MCF 10A (cell line): Measurements from ENCODE around the gene CLDN5. TPM values are rescaled to one million over a fixed set of nuclear protein-coding genes. Genes with fewer than 3 reads are reported as not detected.
A peak's percentile ranks its signal among the peaks of the same experiment; 100 is the strongest.

Experiments
- BruUV-seq: library from RNA; stranded (reverse); fragments of 400-500 nt; replicated peaks from 2 replicates; lab custom pipeline; 2021; lab: Mats Ljungman, UMichigan
- CTCF ChIA-PET: fragments of 300-600 bp; sonication (Branson Sonifier 250); formaldehyde crosslinking; extraction: SDS; loops from one replicate; lab custom pipeline; 2021; ENCODE audit warnings: antibody characterized with exemption, inconsistent platforms; lab: Yijun Ruan, JAX
- POLR2A ChIA-PET: fragments of 300-600, 350-650 bp; sonication (Branson Sonifier 250); formaldehyde crosslinking; extraction: SDS; loops from one replicate; lab custom pipeline; 2020; ENCODE audit warnings: antibody characterized with exemption, inconsistent platforms; lab: Yijun Ruan, JAX
- DNase-seq: peaks from one replicate; pipeline ENCODE4 v3.0.0-alpha.2; 2018; ENCODE audit not compliant: unreplicated experiment
- H3K27ac Mint-ChIP-seq: one replicate; pipeline ENCODE4 v1.8.0; 2022; ENCODE audit warnings: mild to moderate bottlenecking, low read depth, mixed read lengths; ENCODE audit not compliant: unreplicated experiment
- H3K27me3 Mint-ChIP-seq: one replicate; pipeline ENCODE4 v1.8.0; 2022; ENCODE audit warnings: mixed read lengths; ENCODE audit not compliant: insufficient read depth, unreplicated experiment
- H3K36me3 Mint-ChIP-seq: one replicate; pipeline ENCODE4 v1.8.0; 2022; ENCODE audit warnings: mild to moderate bottlenecking, moderate library complexity, mixed read lengths; ENCODE audit not compliant: insufficient read depth, unreplicated experiment
- H3K4me1 Mint-ChIP-seq: one replicate; pipeline ENCODE4 v1.8.0; 2022; ENCODE audit warnings: mixed read lengths; ENCODE audit not compliant: insufficient read depth, unreplicated experiment
- H3K4me3 Mint-ChIP-seq: one replicate; pipeline ENCODE4 v1.8.0; 2022; ENCODE audit warnings: mild to moderate bottlenecking, moderate library complexity, mixed read lengths; ENCODE audit not compliant: unreplicated experiment
- H3K9me3 Mint-ChIP-seq: one replicate; pipeline ENCODE4 v1.8.0; 2022; ENCODE audit warnings: mixed read lengths; ENCODE audit not compliant: unreplicated experiment
- intact Hi-C: fragments of 100-400 bp; cut with micrococcal nuclease; formaldehyde crosslinking; loops from 2 replicates; pipeline ENCODE4 v1.14.1; 2022
- total RNA-seq: library from RNA; stranded (reverse); gene quantifications from 2 replicates; pipeline ENCODE4 v1.2.3, GENCODE V29; 2022
- TF ChIP-seq, protein P1 (sequence below): fragments of 200-600 bp; IDR thresholded peaks from one replicate; pipeline ENCODE4 v1.8.0; 2022; ENCODE audit warnings: antibody characterized with exemption, mild to moderate bottlenecking; ENCODE audit not compliant: unreplicated experiment

Gene CLDN5
- total RNA-seq, 1 experiment from 2014 or later, result not detected

DNA sequence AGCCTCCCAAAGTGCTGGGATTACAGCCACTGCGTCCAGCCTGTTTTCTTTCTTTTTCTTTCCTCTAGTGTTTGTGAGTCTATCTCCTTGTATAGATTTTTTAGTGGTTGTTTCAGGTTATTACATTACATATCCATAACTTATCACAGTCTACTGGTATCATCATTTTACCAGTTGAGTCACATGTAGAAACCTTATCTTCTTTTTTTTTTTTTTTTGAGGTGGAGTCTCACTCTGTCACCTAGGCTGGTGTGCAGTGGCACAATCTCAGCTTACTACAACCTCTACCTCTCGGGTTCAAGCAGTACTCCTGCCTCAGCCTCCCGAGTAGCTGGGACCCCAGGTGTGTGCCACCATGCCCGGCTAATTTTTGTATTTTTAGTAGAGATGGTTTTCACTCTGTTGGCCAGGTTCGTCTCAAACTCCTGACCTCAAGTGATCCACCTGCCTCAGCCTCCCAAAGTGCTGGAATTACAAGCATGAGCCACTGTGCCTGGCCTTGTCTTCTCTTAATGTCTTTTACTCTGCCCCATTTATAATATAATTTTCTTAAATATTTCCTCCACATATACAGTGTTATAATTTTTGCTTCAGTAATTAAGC is 33.5 kb downstream of the CLDN5 start:
- Mint-ChIP-seq H3K36me3 (peaks cover 5% of the 10 kb centered on the region), H3K4me1 (no peaks in the 10 kb centered on the region), H3K27me3 (no peaks in the 10 kb centered on the region), H3K9me3 (no peaks in the 10 kb centered on the region), H3K27ac (no peak overlapping the region), H3K4me3 (no peak overlapping the region)
- ChIA-PET POLR2A (interaction anchor here (1.6 kb wide), 2 partner anchors 11 kb away, joined by 7 read pairs; partner anchors contain the start of gene CDC45), CTCF (no interaction called here)
- no peak for DNase-seq
- TF ChIP-seq, protein P1, sequence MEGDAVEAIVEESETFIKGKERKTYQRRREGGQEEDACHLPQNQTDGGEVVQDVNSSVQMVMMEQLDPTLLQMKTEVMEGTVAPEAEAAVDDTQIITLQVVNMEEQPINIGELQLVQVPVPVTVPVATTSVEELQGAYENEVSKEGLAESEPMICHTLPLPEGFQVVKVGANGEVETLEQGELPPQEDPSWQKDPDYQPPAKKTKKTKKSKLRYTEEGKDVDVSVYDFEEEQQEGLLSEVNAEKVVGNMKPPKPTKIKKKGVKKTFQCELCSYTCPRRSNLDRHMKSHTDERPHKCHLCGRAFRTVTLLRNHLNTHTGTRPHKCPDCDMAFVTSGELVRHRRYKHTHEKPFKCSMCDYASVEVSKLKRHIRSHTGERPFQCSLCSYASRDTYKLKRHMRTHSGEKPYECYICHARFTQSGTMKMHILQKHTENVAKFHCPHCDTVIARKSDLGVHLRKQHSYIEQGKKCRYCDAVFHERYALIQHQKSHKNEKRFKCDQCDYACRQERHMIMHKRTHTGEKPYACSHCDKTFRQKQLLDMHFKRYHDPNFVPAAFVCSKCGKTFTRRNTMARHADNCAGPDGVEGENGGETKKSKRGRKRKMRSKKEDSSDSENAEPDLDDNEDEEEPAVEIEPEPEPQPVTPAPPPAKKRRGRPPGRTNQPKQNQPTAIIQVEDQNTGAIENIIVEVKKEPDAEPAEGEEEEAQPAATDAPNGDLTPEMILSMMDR, result no peak
- BruUV-seq, result no TSS peak
- intact Hi-C loops, result no loop called here

DNA sequence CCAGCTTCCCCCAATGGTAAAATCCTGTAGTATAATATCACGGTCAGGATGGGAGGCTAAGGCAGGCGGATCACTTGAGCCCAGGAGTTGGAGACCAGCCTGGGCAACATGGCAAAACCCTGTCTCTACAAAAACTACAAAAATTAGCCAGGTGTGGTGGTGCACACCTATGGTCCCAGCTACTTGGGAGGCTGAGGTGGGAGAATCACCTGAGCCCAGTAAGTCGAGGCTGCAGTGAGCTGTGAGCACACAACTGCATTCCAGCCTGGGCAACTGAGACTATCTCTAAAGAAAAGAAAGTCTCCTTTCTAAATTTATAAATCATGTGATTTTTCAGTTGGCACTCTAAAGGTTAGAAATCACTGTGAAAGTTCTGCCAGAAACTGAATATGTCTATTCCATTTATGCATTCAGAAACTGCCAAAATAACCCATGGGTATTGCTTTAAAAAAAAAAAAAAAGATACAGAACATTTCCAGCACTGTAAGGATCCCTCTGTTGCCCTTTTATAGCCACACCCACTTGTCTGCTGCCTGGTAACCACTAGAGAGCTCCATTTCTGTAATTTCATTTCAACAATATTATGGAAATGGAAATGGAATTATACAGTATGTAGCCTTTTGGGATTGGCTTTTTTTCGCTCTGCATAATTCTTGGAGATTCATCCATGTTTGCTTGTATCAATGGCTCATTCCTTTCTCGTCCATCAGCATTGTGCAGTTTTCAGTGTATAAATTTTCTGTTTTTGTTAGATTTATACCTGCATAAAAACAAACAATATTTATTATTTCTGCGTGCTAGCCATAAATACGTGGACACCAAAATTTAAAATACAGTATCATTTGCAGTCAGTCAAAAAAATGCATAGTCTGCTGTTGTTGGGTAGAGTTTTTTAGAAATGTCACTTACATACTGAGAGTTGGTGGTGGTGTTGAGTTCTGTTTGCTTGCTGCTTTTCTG is 35.0 kb downstream of the CLDN5 start:
- Mint-ChIP-seq H3K9me3 (no peaks in the 10 kb centered on the region), H3K27ac (no peak overlapping the region), H3K4me3 (no peak overlapping the region), H3K27me3 (no peaks in the 10 kb centered on the region), H3K36me3 (peaks cover 11% of the 10 kb centered on the region), H3K4me1 (no peaks in the 10 kb centered on the region)
- TF ChIP-seq, protein P1, result peak; percentile 9
- CTCF ChIA-PET, result interaction anchor here (0.6 to 2.4 kb wide), 8 partner anchors 21 to 356 kb away, joined by 3 to 16 read pairs (median 4); no protein-coding TSS in a partner anchor
- peak; percentile 28 for DNase-seq
- POLR2A ChIA-PET, result interaction anchor here (1.0 to 1.6 kb wide), 5 partner anchors 10 to 477 kb away, joined by 3 to 7 read pairs (median 4); partner anchors contain the start of gene CDC45
- intact Hi-C loops, result loop anchor here (1.0 kb wide), 1 partner anchor 141 kb away; no protein-coding TSS in a partner anchor
- no TSS peak for BruUV-seq

DNA sequence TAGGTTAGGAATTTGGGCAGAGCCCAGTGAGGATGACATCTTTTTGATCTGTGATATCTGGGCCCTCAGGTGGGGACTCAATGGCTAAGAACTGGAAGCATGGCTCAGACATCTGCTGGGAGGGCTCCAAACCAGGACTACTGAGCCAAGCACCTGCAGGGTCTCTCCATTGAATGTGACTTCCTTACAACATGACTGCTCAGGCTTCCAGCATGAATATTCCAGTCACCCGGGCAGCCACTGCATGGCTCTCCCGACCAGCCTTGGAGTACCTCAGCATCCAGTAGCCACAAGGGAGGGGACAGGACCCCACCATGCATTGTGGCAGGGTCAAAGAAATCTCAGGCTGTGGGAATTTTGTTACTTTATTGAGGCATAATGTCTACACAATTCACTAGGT is 35.9 kb downstream of the CLDN5 start:
- Mint-ChIP-seq H3K27me3 (no peaks in the 10 kb centered on the region), H3K4me1 (peaks cover 6% of the 10 kb centered on the region), H3K9me3 (no peaks in the 10 kb centered on the region), H3K4me3 (no peak overlapping the region), H3K36me3 (peaks cover 18% of the 10 kb centered on the region), H3K27ac (no peak overlapping the region)
- POLR2A ChIA-PET, result interaction anchor here (1.3 kb wide), 1 partner anchor 9 kb away, joined by 4 read pairs; the partner anchor contains the start of gene CDC45
- CTCF ChIA-PET, result interaction anchor here (0.6 to 2.4 kb wide), 3 partner anchors 142 to 198 kb away, joined by 3 to 16 read pairs (median 8); no protein-coding TSS in a partner anchor
- no peak for DNase-seq
- TF ChIP-seq, protein P1, result no peak
- no TSS peak for BruUV-seq
- intact Hi-C loops, result no loop called here
